HEK293 (cell line): ENCODE measurements around the gene POLR1G.

Source experiments
- CTCF ChIP-seq: fragments of 450-650 bp; formaldehyde crosslinking; IDR thresholded peaks from 2 replicates; pipeline ENCODE4 v1.5.1; 2016; ENCODE audit warnings: missing biosample characterization, missing genetic modification characterization
- REST ChIP-seq: fragments of 450-650 bp; formaldehyde crosslinking; IDR thresholded peaks from 2 replicates; pipeline ENCODE4 v1.5.1; 2016; ENCODE audit warnings: missing biosample characterization, missing genetic modification characterization
- SP3 ChIP-seq: fragments of 450-650 bp; formaldehyde crosslinking; IDR thresholded peaks from 2 replicates; pipeline ENCODE4 v1.5.1; 2016; ENCODE audit warnings: missing biosample characterization, missing genetic modification characterization
- YY1 ChIP-seq: fragments of 450-650 bp; formaldehyde crosslinking; IDR thresholded peaks from 2 replicates; pipeline ENCODE4 v1.5.1; 2018; ENCODE audit warnings: missing biosample characterization, missing genetic modification characterization
- ZNF174 ChIP-seq: fragments of 450-650 bp; formaldehyde crosslinking; IDR thresholded peaks from 2 replicates; pipeline ENCODE4 v1.5.0; 2017; ENCODE audit warnings: missing biosample characterization, mild to moderate bottlenecking, missing genetic modification characterization
- ZNF350 ChIP-seq: fragments of 450-650 bp; formaldehyde crosslinking; IDR thresholded peaks from 2 replicates; pipeline ENCODE4 v1.5.0; 2017; ENCODE audit warnings: missing biosample characterization, mild to moderate bottlenecking, missing genetic modification characterization
- ZNF585B ChIP-seq: fragments of 450-650 bp; formaldehyde crosslinking; IDR thresholded peaks from 2 replicates; pipeline ENCODE4 v1.5.1; 2016; ENCODE audit warnings: missing biosample characterization, missing genetic modification characterization
- ZNF629 ChIP-seq: fragments of 450-650 bp; formaldehyde crosslinking; IDR thresholded peaks from 2 replicates; pipeline ENCODE4 v1.5.1; 2017; ENCODE audit warnings: missing biosample characterization, missing genetic modification characterization
- ZNF670 ChIP-seq: fragments of 450-650 bp; formaldehyde crosslinking; IDR thresholded peaks from 2 replicates; pipeline ENCODE4 v1.5.1; 2016; ENCODE audit warnings: missing biosample characterization, missing genetic modification characterization, low read depth
- ZNF776 ChIP-seq: fragments of 450-650 bp; formaldehyde crosslinking; IDR thresholded peaks from 2 replicates; pipeline ENCODE4 v1.5.0; 2017; ENCODE audit warnings: missing biosample characterization, missing genetic modification characterization, borderline replicate concordance

- TF ChIP-seq REST (tag by site-specific recombination) (no peak), SP3 (tag by site-specific recombination) (no peak), CTCF (tag by site-specific recombination) (no peak), ZNF776 (no peak), YY1 (no peak), ZNF629 (tag by site-specific recombination) (no peak), ZNF174 (tag by site-specific recombination) (no peak), ZNF350 (tag by site-specific recombination) (no peak), ZNF670 (tag by site-specific recombination) (no peak), ZNF585B (tag by site-specific recombination) (no peak)
These were observed 49.0 kb upstream of the POLR1G start for GRCh38 chr19:45357445-45357783.
